Retinal pigment epithelial cell (primary cell): Measurements from ENCODE around the gene ZNF398.

Experiments
- DNase-seq: peaks from one replicate; pipeline ENCODE4 v3.0.0-alpha.2; 2010; ENCODE audit warnings: low read depth
- H3K4me3 ChIP-seq: 2 replicates; pipeline ENCODE4 v1.5.1; 2011; ENCODE audit warnings: mild to moderate bottlenecking, low read length, control low read depth, moderate library complexity
- CTCF ChIP-seq: conservative IDR thresholded peaks from 2 replicates; pipeline ENCODE4 v1.5.1; 2011; ENCODE audit warnings: low read depth, low read length, control low read depth, inconsistent platforms

ZNF398 gene

GRCh38 chr7:149153346-149153745 is 6.1 kb downstream of the ZNF398 start:
- no peak overlapping the region for H3K4me3 ChIP-seq
- TF ChIP-seq CTCF = no peak
- DNase-seq = no peak

- no peak for TF ChIP-seq CTCF
- H3K4me3 ChIP-seq = no peak overlapping the region
- DNase-seq = no peak
Observed at GRCh38 chr7:149154056-149154455, 6.8 kb downstream of the ZNF398 start.

GRCh38 chr7:149156898-149157297 is 9.6 kb downstream of the ZNF398 start:
- DNase-seq = no peak
- no peak for TF ChIP-seq CTCF
- H3K4me3 ChIP-seq = no peak overlapping the region

- H3K4me3 ChIP-seq = no peak overlapping the region
- no peak for DNase-seq
- no peak for TF ChIP-seq CTCF
Observed at GRCh38 chr7:149161241-149161848, 14.1 kb downstream of the ZNF398 start.

- no peak overlapping the region for H3K4me3 ChIP-seq
- no peak for DNase-seq
- no peak for TF ChIP-seq CTCF
Observed at GRCh38 chr7:149166142-149166541, 18.9 kb downstream of the ZNF398 start.

GRCh38 chr7:149166630-149167352 is 19.5 kb downstream of the ZNF398 start:
- DNase-seq = no peak
- no peak for TF ChIP-seq CTCF
- H3K4me3 ChIP-seq = no peak overlapping the region

- TF ChIP-seq CTCF = no peak
- no peak overlapping the region for H3K4me3 ChIP-seq
- no peak for DNase-seq
Observed at GRCh38 chr7:149171892-149172533, 24.8 kb downstream of the ZNF398 start.
